Dermis microvascular lymphatic vessel endothelial cell (primary cell): ENCODE measurements around the gene ARMC8. TPM values are rescaled to one million over a fixed set of nuclear protein-coding genes. Genes with fewer than 3 reads are reported as not detected.
"Not testable (repeated sequence)": the region's sequence is repeated elsewhere in the genome, so short reads cannot be mapped to it uniquely, and the experiment has no call there.

Experiments
- DNase-seq, 2 donors: peaks; one replicate each; pipeline versions ENCODE4 v3.0.0 to v3.0.0-alpha.2; 2010; ENCODE audit warnings: low read depth in 2 of 2
- total RNA-seq: library from RNA; depleted of rRNA; stranded (reverse); fragments of >200 nt; gene quantifications from 2 replicates; pipeline ENCODE4 v1.2.1, GENCODE V29; 2014

Gene ARMC8, protein sequence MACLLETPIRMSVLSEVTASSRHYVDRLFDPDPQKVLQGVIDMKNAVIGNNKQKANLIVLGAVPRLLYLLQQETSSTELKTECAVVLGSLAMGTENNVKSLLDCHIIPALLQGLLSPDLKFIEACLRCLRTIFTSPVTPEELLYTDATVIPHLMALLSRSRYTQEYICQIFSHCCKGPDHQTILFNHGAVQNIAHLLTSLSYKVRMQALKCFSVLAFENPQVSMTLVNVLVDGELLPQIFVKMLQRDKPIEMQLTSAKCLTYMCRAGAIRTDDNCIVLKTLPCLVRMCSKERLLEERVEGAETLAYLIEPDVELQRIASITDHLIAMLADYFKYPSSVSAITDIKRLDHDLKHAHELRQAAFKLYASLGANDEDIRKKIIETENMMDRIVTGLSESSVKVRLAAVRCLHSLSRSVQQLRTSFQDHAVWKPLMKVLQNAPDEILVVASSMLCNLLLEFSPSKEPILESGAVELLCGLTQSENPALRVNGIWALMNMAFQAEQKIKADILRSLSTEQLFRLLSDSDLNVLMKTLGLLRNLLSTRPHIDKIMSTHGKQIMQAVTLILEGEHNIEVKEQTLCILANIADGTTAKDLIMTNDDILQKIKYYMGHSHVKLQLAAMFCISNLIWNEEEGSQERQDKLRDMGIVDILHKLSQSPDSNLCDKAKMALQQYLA
- 41.1 and 51.2 TPM in 2 replicates for total RNA-seq

DNA sequence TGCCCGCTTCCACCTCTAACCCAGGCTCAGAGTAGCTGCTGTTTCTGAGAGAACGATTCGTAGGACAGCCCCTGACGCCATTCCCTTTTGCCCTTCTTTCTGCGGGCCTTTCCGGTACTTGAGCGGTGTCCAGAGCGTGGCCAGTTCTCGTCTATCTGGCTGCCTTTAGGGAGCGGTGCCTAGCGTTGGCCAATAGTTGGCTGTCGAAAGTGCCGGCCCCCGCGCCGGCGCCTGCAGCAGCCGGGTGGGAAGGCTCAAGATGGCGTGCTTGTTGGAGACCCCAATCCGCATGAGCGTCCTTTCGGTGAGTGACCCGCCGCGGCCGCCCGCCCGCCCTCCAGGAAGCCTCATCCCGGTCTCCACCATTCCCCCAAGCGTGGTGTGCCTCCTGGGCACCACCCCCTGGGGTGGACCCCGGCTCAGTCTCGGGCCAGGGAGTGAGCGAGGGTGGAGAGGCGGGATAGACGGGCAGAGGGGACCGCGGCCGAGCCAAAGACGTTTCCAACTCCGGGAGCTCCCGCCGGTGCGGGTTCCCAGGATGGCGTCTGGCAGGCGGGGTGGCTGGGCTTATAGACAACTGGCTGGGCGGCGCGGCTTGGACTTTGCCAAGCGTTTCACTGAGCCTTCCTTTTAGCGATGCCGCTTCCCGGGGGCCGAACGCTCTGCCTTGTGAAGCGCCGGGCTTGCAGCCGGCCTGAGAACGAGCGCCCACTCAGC lies at the start of gene ARMC8:
TSS of gene ARMC8 (plus strand) at position 6 of the 717 bp plus-strand sequence. CDS start at position 260, 254 bp downstream.
- DNase-seq: peak; percentile 79 to 92

DNA sequence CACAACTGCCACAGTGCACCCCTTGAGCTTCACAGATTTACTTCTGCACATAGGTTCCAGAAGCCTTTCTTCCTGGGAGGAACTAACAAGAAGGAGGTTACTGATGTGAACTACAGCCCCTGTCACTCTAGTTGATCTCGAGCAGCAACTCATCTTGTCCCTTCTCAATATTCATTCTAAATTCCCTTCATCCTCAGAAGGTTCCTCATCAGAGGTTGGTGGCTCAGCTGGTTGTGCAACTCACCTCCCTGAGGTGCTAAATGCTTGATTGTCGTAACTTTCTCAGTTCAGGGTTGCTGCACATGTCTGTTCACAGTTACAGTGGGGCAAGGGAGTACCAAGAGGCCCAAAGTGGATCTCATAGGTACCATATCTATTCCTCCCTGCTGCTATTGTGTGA lies 49.2 kb upstream of the ARMC8 start:
- DNase-seq: no peak

DNA sequence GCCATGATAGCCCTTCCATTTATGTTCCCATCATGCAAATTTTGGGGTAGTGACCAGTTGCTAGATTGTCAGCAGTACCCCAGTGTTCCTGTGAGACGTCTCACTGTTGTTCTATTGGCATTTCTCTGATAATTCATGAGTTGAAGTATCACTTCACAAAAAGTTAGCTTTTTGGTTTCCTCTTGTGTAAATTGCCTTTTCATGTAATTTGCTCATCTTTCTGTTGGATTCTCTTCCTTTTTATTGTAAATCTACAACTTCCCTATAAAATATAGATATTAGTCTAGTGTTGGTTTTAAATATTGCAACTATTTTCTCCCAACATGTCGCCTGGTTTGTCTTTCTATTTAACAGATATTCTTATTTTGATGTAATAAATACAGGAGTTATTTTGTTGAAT lies 47.4 kb upstream of the ARMC8 start:
- no peak for DNase-seq

DNA sequence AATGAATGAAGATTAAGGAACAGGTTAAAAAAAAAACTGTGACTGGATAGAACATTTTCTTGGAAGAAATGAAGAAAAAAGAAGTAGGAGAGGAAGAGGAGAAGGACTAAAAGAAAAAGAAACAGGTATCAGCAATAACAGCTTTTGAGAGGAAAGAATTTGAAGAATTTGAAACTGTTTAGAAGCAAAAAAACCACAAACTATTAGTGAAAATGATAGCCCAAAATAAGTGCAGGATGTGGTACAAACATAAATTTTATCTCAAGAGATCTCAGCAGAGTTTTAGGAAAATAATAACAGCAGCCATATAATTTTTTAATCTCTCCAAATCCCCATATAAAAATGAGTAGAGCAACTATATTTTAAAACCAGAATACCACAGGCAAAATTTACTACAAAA lies 46.2 kb upstream of the ARMC8 start:
- no peak for DNase-seq

DNA sequence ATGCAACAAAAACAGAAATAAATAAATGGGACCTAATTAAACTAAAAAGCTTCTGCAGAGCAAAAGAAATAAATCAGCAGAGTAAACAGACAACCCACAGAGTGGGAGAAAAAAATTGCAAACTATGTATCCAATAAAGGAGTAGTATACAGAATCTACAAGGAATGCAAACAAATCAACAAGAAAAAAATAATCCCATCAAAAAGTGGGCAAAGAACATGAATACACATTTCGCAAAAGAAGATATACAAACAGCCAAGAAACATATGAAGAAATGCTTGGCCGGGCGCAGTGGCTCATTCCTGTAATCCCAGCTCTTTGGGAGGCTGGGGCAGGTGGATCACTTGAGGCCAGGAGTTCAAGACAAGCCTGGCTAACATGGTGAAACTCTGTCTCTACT lies 44.9 kb upstream of the ARMC8 start:
- DNase-seq: not testable (repeated sequence)

DNA sequence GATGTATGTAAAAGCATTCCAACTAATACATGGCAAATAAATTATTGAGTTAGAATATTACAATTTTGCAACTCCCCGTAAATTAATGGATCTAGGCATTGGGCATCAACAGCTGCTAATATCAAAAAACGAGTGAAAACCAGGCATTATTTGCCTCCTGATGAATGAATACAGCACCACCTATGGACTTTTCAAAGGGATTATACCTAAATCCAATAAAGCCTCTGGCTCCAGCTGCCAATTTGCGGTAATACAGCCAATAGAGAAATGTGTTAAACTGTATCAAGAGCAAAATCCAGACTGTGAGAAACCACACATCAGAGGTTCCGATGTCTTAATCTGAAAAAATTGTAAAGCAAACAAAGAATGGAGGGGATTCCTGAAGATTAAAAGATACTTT lies 38.6 kb upstream of the ARMC8 start:
- DNase-seq: no peak

DNA sequence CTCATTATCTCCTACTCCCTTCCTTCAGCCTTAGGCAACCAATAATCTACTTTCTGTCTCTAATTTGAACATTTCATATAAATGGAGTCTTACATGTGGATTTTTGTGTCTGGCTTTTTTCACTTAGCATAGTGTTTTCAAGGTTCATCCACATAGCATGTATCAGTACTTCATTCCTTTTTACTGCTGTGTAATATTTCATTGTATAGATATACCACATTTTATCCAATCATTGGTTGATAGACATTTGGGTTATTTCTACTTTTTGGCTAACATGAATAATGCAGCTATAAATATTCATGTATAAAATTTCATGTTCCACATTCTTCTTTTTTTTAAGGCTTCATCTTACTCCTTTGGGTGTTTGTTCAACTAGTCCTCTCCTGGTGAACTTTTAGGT lies 32.6 kb upstream of the ARMC8 start:
- DNase-seq: no peak

DNA sequence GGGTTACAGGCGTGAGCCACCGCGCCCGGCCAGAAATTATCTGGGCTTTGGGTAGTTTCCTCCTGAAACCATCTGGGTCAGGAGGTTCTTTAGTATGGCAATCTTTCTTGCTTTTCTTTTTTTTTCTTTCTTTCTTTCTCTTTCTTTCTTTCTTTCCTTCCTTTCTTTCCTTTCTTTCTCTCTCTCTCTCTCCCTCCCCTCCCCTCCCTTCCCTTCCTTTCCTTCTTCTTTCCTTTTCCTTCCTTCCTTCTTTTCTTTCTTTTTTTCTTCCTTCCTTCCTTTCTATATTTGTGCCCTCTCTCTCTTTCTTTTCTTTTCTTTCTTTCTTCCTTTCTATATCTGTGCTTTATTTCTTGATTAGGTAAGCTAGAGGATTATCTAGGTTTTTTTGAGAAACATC lies 29.4 kb upstream of the ARMC8 start:
- no peak for DNase-seq

DNA sequence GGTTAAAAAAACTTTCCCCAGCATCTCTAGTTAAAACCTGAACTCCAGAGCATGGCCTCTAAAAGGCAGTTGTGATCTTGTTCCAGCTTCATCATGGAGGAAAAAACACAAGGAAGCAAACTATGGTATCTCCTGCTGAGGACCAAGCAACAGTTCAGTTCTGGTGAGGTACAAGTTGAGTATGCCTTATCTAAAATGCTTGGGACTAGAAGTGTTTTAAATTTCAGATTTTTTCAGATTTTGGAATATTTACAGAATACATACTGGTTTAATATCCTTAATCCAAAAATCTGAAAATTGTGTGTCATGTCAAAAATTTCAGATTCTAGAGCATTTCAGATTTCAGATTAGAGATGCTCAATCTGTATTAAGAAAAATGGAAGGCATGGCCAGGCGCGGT lies 22.0 kb upstream of the ARMC8 start:
- DNase-seq: no peak

DNA sequence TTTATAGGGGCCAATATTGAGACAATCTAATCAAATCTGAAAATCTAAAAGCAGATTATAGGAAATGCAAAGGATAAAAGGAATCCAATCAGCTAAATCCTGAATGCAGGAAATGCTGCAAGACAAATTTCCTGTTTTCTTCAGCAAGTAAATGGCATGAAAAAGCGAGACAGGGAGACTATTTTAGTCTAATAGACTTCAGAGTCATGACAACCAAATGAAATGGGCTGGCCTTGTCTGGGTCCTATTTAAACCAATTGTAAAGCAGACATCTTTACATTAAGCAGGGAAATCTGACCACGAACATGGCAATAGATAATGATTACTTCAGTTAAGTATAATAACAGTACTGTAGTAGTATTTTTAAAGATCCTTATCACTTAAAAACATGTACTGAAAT lies 14.5 kb upstream of the ARMC8 start:
- peak in 1 of 2 donors; percentile 4 for DNase-seq

DNA sequence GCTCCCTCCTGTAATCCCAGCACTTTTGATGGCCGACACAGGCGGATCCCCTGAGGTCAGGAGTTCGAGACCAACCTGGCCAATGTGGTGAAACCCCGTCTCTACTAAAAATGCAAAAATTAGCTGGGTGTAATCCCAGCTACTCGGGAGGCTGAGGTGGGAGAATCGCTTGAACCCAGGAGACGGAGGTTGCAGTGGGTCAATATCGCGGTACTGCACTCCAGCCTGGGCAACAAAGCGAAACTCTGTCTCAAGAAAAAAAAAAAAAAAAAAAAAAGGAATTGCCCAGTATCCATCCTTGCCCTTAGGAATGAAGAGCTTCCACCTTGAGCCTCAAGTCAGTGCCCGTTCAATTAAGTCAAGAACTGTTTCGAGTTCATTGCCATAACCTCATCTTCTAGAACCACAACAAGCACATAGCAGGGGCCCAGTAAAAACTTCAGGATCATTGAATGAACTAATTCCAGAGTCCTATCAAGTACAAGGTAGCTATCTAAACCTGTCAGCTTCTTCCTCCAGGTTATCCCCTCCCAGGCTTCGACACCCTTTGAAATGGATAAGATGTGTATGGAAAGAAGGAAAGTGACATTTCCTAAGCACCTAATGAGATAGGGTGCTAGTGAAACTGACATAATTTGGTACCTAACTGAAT lies 13.2 kb upstream of the ARMC8 start:
- DNase-seq: no peak

DNA sequence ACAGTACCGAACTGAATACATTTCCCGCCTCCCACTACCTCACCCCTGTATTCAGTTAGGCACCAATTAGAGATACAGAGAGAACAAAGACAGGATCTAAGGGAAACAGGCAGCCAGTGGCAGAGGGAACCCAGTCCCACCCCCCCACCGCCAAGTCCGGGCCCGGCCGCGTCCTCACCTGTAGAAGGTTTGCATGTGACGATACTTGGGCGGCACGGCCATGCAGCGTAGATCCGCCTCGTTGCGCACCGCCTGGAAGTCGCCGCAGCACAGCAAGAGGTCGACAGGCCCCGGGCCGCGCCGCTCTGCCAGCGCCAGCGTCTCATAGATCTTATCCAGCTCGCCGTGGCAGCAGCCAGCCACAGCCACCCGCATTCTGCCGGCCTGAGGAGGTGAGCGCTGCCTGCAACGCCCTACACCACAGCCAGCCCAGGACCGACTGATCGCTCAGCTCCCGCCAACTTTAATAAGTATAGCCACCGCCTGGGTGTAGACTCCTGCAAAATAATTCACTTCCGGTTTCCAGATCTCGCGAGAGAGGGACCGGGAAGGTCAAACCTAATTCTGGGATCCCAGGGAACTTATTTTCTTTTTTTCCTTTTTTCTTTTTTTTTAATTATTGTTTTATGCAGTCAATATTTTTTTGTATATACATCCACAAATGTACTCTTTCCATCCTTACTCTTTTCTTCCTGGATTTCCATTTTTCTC lies 12.5 kb upstream of the ARMC8 start, which contains the start of gene DBR1:
TSS of gene DBR1 (minus strand) at position 501 of the 711 bp plus-strand sequence. CDS start at position 375, 126 bp downstream.
- peak; percentile 69 to 74 for DNase-seq

DNA sequence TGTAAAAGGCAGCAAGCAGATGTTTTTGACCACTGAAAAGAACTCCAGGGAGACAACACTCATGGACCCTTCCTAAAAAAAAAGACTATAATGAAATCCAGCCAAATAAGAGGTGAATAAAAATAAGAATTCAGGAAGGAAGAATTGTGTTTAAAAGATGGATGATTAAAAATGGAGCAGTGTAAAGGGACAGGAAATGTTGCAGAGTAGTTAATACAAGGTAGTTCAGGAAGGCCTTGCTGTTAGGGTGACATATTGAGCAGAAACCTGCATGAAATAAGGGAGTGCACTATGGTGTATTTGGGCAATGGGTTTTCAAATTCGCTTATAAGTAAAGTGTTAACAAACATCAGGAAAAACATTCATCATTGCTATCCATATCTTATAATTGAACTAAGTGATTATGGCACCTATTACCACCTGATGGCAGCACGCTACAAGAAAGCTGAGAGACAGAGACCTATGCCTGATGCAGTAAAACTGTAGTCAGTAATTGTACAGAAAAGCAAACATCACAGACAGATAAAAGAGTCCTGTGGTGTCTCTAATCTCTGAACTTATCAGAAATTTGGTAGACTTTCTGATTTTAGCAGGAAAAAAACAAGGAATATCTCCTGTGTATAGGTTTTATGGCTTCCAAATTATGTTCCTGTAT lies 6.6 kb upstream of the ARMC8 start:
- peak; percentile 43 to 64 for DNase-seq

DNA sequence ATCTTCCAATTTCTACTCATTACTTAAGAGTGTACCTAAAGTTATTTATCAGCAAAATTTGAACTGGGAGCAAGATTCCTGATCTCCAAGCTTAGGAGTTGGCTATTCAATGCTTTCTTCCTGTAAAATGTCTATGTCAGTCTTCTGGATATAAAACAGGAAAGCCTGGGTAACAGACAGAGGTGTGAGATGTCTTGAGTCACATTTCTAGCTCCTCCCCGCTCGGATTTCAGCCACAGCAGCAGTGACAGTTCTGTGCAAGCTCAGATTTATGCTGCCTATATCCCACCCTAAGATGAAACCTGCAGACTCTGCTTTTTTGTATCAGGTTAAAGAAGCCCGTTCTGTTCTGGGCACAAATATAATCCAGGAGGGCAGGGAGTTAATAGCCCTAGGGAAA lies 2.1 kb upstream of the ARMC8 start:
- peak in 1 of 2 donors; percentile 2 for DNase-seq

DNA sequence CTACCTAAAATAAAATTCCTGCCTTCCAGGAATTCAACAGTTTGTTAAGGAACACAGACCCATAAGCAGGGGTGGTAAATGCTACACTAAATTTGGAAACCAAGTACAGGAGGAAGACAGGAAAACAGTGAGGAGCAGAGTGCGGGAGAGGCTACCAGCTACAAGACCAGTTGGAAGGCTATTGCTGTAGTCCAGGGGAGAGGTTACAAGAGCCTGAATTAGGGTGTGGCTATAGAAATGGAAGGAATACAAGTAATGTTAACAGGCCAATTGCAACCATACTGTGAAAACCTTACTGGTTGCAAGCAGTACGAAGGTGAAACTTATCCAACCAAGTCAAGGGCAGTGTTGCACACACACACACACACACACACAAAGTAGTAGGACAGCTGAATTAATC lies 880 bp upstream of the ARMC8 start:
- DNase-seq: no peak

DNA sequence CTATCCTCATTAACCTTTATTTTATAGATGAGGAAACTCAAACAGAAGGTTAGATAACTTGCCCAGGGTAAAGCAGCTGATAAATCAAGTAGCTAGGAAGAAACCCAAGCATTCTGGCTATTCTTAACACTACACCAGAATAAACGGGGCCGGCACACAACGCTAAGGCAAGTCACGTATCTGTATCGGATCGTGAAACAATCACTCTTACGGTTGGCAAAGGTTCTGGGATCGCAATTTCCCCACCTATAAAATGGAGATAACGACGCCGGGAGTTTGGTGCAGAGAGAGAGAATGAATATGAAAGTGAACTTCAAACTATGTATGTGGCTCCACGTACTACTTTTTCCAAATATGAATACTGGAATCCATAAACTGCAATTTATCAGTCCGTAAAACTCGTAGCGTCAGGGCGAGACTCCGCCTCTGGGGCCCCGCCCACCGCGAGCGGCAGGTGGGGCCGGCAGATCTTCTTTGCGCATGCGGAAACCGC lies 252 bp upstream of the ARMC8 start:
- DNase-seq: no peak

DNA sequence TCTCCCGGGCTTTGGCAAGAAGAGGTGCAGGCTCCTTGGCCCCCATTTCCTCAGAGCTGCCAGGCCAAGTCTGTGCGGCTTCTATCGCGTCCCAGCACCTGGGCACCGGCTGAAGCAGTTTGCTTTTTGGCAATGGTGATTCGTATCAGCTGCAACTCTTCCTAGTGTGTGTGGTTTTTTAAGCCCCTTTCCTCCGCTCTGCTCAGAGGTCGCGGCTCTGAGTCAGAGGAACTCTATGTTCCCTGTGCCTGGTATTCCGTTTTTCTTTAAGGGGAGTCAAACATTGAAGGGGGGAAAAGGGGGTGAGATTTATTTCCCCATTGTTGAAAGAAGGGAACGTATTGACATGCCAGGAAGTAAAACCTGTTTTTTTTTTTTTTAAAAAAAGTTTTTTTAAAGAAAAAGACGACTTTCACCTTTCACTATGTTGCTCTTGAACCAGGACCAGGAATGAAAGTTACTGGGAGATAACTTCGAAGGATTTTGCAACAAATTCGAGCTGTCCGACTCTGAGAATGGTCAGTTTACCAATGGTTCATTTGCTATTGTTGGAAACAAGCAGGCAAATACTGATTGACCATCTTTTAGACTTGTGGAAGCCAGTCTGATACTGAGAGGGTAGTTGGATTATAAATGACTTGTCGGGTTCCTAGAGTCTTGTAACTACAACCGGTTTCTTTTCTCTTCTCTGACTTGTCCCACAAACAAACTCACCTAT lies 1.1 kb downstream of the ARMC8 start:
- DNase-seq: peak in 1 of 2 donors; percentile 57

DNA sequence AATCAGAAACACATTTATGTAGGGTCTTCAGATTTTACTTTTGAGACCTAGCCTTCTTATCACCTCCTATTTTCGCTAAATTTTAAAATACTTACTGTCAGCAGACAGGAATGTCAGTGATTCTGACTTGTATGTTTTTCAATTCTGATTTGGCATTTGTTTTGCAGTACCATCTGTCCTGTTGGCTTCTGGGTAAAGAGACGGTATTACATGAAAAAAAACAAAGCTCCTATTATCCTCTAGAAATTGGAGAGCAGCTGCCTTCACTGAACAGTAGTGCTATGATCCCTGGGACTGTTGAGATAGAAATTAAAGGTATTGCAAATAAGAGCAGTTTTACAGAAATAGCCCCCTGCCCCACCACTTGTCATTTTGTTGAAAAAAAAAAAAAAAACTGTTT lies 8.4 kb downstream of the ARMC8 start:
- no peak for DNase-seq

DNA sequence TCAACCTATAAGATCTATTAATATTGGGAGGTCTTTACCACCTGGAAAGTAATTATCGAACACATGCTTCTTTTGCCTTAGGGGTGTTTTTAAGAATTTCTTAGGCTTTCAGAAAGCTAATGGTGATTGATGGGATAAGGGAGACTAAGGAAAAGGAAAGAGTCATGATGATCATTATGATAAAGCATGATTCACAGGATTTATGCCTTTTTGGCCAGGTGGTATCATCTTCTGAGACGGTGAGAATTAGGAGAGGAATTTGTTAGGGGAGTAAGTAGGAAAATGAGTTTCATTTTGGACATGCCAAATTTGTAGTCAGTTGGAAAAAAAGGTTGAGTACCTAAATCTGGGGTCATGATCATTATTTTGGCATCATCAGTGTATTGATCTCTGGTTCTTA lies 8.9 kb downstream of the ARMC8 start:
- no peak for DNase-seq

DNA sequence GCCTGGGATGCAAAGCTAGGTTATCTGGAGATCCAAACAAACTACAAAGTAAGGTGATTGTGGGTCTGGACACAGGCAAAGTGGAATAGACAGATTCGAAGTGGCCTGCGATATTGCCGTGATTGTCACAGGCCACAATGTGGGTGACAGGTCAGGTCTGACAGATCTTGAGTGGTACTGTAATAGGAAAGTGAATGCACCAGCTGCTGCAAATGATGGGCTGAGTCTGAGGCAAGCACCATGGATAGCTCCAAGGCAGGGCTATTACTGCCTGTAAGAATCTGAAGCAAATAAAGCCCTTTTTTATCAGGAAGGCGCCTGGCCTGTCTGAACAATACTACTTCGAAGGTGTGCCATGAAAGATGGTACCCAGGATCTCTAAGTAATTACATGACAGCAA lies 10.0 kb downstream of the ARMC8 start:
- DNase-seq: peak in 1 of 2 donors; percentile 47
